Stomach (tissue), 4 donors: Measurements from ENCODE around the gene DNAH11.

Experiments used
- EP300 ChIP-seq: sonication (generic); formaldehyde crosslinking; IDR thresholded peaks from one replicate; pipeline ENCODE4 v1.6.1; 2017; ENCODE audit warnings: antibody characterized with exemption
- TF ChIP-seq, protein P1 (sequence below), 7 experiments: fragments of 450-650 bp in 4 of 7; fragments of 200-600 bp in 3 of 7; sonication (generic) in 3 of 7; IDR thresholded peaks; one replicate each; pipeline ENCODE4 v1.5.1; 2016 to 2019; ENCODE audit warnings: antibody characterized with exemption in 7 of 7, control low read depth in 2 of 7, mild to moderate bottlenecking in 1 of 7

DNA sequence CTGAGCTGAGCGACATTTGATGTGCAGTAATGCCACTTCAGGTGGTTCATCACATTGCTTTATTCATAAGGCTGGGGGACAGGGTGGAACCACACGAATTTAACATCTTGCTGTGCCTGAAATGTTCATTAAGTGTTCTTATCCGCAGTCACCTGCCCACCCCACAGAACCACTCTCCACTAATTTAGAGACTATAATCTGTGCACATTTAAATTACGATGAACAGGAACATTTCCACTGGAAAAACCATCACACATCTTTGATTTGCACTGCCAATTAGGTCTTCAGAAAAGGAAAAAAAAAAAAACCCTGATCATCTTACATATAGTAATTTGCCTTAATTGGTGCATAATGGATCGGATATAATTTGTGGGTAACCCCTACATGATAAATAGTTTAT, 400.6 kb downstream of the DNAH11 start:
- TF ChIP-seq, protein P1, sequence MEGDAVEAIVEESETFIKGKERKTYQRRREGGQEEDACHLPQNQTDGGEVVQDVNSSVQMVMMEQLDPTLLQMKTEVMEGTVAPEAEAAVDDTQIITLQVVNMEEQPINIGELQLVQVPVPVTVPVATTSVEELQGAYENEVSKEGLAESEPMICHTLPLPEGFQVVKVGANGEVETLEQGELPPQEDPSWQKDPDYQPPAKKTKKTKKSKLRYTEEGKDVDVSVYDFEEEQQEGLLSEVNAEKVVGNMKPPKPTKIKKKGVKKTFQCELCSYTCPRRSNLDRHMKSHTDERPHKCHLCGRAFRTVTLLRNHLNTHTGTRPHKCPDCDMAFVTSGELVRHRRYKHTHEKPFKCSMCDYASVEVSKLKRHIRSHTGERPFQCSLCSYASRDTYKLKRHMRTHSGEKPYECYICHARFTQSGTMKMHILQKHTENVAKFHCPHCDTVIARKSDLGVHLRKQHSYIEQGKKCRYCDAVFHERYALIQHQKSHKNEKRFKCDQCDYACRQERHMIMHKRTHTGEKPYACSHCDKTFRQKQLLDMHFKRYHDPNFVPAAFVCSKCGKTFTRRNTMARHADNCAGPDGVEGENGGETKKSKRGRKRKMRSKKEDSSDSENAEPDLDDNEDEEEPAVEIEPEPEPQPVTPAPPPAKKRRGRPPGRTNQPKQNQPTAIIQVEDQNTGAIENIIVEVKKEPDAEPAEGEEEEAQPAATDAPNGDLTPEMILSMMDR (IDR thresholded peaks at IDR 0.05) = no peak
- TF ChIP-seq EP300 = no peak
